H1 (cell line): ENCODE results near the gene GRSF1. TPM values are rescaled to one million over a fixed set of nuclear protein-coding genes. Genes with fewer than 3 reads are reported as not detected.

ENCODE experiments used
- CTCF ChIA-PET: fragments of 300-600 bp; sonication (Branson Sonifier 250); formaldehyde crosslinking; loops from one replicate; lab custom pipeline; 2021; ENCODE audit not compliant: partially characterized antibody; lab: Charles Lee
- POLR2A ChIA-PET: fragments of 300-600 bp; sonication (Branson Sonifier 250); formaldehyde crosslinking; loops from one replicate; lab custom pipeline; 2021; ENCODE audit warnings: inconsistent platforms; ENCODE audit not compliant: partially characterized antibody; lab: Charles Lee
- DNase-seq, 2 experiments: peaks; one replicate each; pipeline versions ENCODE4 v3.0.0 to v3.0.0-alpha.2; 2010 to 2022; ENCODE audit warnings: low spot score in 2 of 2, low read depth in 1 of 2, mixed read lengths in 1 of 2
- FAIRE-seq: peaks from 2 replicates; lab custom pipeline; 2011; peaks lifted over from hg19 to GRCh38; lab: Jason Lieb, UNC
- H2AFZ ChIP-seq: 2 replicates; pipeline ENCODE4 v1.8.1; 2012; ENCODE audit warnings: low read length, inconsistent platforms
- H2AK5ac ChIP-seq: 2 replicates; pipeline ENCODE4 v1.6.1; 2013; ENCODE audit warnings: low read depth, low read length
- H2BK120ac ChIP-seq: replicated peaks from 2 replicates; pipeline ENCODE3; 2013; ENCODE audit warnings: low read depth, low read length, inconsistent platforms
- H2BK12ac ChIP-seq: 2 replicates; pipeline ENCODE4 v1.6.1; 2013; ENCODE audit warnings: low read depth, low read length
- H2BK15ac ChIP-seq: 2 replicates; pipeline ENCODE4 v1.6.1; 2013; ENCODE audit warnings: low read length
- H2BK20ac ChIP-seq: 2 replicates; pipeline ENCODE4 v1.6.1; 2013; ENCODE audit warnings: low read length
- H2BK5ac ChIP-seq: 2 replicates; pipeline ENCODE4 v1.6.1; 2013; ENCODE audit warnings: low read depth, low read length
- H3K14ac ChIP-seq: 2 replicates; pipeline ENCODE4 v1.6.1; 2013; ENCODE audit warnings: inconsistent platforms; ENCODE audit not compliant: insufficient read length
- H3K18ac ChIP-seq: 2 replicates; pipeline ENCODE4 v1.6.1; 2013; ENCODE audit warnings: low read length; ENCODE audit errors: extremely low read depth
- H3K23ac ChIP-seq: 2 replicates; pipeline ENCODE4 v1.6.1; 2013; ENCODE audit warnings: inconsistent platforms; ENCODE audit not compliant: insufficient read length
- H3K23me2 ChIP-seq: 2 replicates; pipeline ENCODE4 v1.6.1; 2013; ENCODE audit warnings: low read depth, low read length
- H3K27ac ChIP-seq: 2 replicates; pipeline ENCODE4 v1.6.1; 2011; ENCODE audit warnings: low read depth, low read length, inconsistent platforms
- H3K27me3 ChIP-seq, 4 experiments: replicated peaks in 1 of 4; 1 replicate in 1 of 4; 2 replicates in 3 of 4; pipeline versions ENCODE4 v1.6.1 to v1.8.1; 2011 to 2013; ENCODE audit warnings: low read length in 3 of 4, mild to moderate bottlenecking in 3 of 4, inconsistent platforms in 2 of 4, mixed read lengths in 2 of 4, moderate library complexity in 1 of 4; ENCODE audit not compliant: control insufficient read depth in 3 of 4, insufficient read depth in 3 of 4; ENCODE audit errors: extremely low read depth in 1 of 4
- H3K36me3 ChIP-seq, 4 experiments: 2 replicates each; pipeline versions ENCODE4 v1.6.1 to v1.8.1; 2011 to 2013; ENCODE audit warnings: mild to moderate bottlenecking in 4 of 4, low read length in 3 of 4, moderate library complexity in 2 of 4, control low read depth in 1 of 4, inconsistent platforms in 1 of 4; ENCODE audit not compliant: insufficient read depth in 4 of 4, control insufficient read depth in 2 of 4
- H3K4ac ChIP-seq: replicated peaks from 2 replicates; pipeline ENCODE3; 2013; ENCODE audit warnings: low read length, low read depth, mixed read lengths, inconsistent platforms; ENCODE audit not compliant: insufficient read length
- H3K4me1 ChIP-seq, 4 experiments: replicated peaks in 1 of 4; 1 replicate in 1 of 4; 2 replicates in 3 of 4; pipeline versions ENCODE4 v1.6.1 to v1.8.1; 2011 to 2013; ENCODE audit warnings: low read length in 3 of 4, inconsistent platforms in 2 of 4, mixed read lengths in 1 of 4; ENCODE audit not compliant: insufficient read depth in 4 of 4, control insufficient read depth in 3 of 4
- H3K4me2 ChIP-seq, 2 experiments: 2 replicates each; pipeline versions ENCODE4 v1.6.1 to v1.8.1; 2011 to 2013; ENCODE audit warnings: low read depth in 2 of 2, low read length in 2 of 2, control low read depth in 1 of 2, inconsistent platforms in 1 of 2, mild to moderate bottlenecking in 1 of 2; ENCODE audit not compliant: insufficient read depth in 1 of 2
- H3K4me3 ChIP-seq, 4 experiments: fragments of 200-600, 300-600 bp in 1 of 4; sonication (generic), shearing (Covaris generic), sonication (Bioruptor Twin) in 1 of 4; 2 replicates each; pipeline versions ENCODE4 v1.5.1 to v1.8.1; 2011 to 2016; ENCODE audit warnings: low read length in 4 of 4, low read depth in 3 of 4, control low read depth in 2 of 4, inconsistent platforms in 2 of 4, mild to moderate bottlenecking in 2 of 4, mixed read lengths in 1 of 4, moderate library complexity in 1 of 4; ENCODE audit not compliant: insufficient read depth in 2 of 4; ENCODE audit errors: extremely low read depth in 1 of 4
- H3K56ac ChIP-seq: replicated peaks from 2 replicates; pipeline ENCODE3; 2013; ENCODE audit warnings: low read depth, mild to moderate bottlenecking, mixed read lengths, low read length, inconsistent platforms; ENCODE audit not compliant: insufficient read length
- H3K79me1 ChIP-seq: 2 replicates; pipeline ENCODE4 v1.6.1; 2013; ENCODE audit warnings: low read depth, low read length, control low read depth
- H3K79me2 ChIP-seq, 2 experiments: 2 replicates each; pipeline versions ENCODE4 v1.6.1 to v1.8.1; 2012 to 2013; ENCODE audit warnings: low read length in 2 of 2, mild to moderate bottlenecking in 2 of 2, inconsistent platforms in 1 of 2; ENCODE audit not compliant: insufficient read depth in 2 of 2, control insufficient read depth in 1 of 2
- H3K9ac ChIP-seq, 4 experiments: replicated peaks in 1 of 4; 1 replicate in 1 of 4; 2 replicates in 3 of 4; pipeline versions ENCODE4 v1.6.1 to v1.8.1; 2011 to 2013; ENCODE audit warnings: low read depth in 3 of 4, low read length in 3 of 4, control low read depth in 2 of 4, mild to moderate bottlenecking in 2 of 4, moderate library complexity in 2 of 4, inconsistent platforms in 1 of 4; ENCODE audit errors: extremely low read depth in 1 of 4
- H3K9me3 ChIP-seq, 2 experiments: 2 replicates each; pipeline versions ENCODE4 v1.6.1 to v1.8.1; 2012 to 2013; ENCODE audit warnings: mild to moderate bottlenecking in 2 of 2, moderate library complexity in 2 of 2, control low read depth in 1 of 2, inconsistent platforms in 1 of 2, low read depth in 1 of 2, low read length in 1 of 2, mixed read lengths in 1 of 2; ENCODE audit not compliant: insufficient read depth in 2 of 2
- H4K20me1 ChIP-seq, 2 experiments: replicated peaks in 1 of 2; 2 replicates each; pipeline versions ENCODE3 to v1.8.1; 2011 to 2013; ENCODE audit warnings: inconsistent platforms in 2 of 2, low read length in 2 of 2, mild to moderate bottlenecking in 1 of 2; ENCODE audit not compliant: insufficient read depth in 2 of 2, control insufficient read depth in 1 of 2
- H4K5ac ChIP-seq: 2 replicates; pipeline ENCODE4 v1.6.1; 2013; ENCODE audit warnings: low read length, low read depth, mixed read lengths, inconsistent platforms; ENCODE audit not compliant: insufficient read length
- H4K8ac ChIP-seq: 2 replicates; pipeline ENCODE4 v1.8.0; 2013; ENCODE audit warnings: mild to moderate bottlenecking, moderate library complexity, low read length, inconsistent platforms; ENCODE audit not compliant: insufficient read depth; ENCODE audit errors: extremely low read depth
- H4K91ac ChIP-seq: replicated peaks from 2 replicates; pipeline ENCODE3; 2013; ENCODE audit warnings: low read length, mixed read lengths, inconsistent platforms; ENCODE audit not compliant: insufficient read length
- CBX8 ChIP-seq: fragments of 300-800, 300-1000 bp; sonication (generic); IDR thresholded peaks from 2 replicates; pipeline ENCODE4 v1.7.1; 2016; ENCODE audit warnings: low read depth, low read length, borderline replicate concordance
- RBBP5 ChIP-seq: IDR thresholded peaks from 2 replicates; pipeline ENCODE4 v1.7.1; 2012; ENCODE audit warnings: low read depth, mild to moderate bottlenecking, inconsistent platforms, low read length, moderate library complexity, borderline replicate concordance
- WGBS, 2 experiments: shearing (Covaris generic) in 1 of 2; methylation state at CpG; one replicate each; pipeline versions ENCODE4 v1.1.6 to v1.1.7; 2013 to 2015; ENCODE audit warnings: low lambda C conversion rate in 2 of 2, mixed read lengths in 2 of 2, inconsistent platforms in 1 of 2, low coverage in 1 of 2, missing lambda C conversion rate in 1 of 2; ENCODE audit not compliant: insufficient replicate concordance in 2 of 2, insufficient coverage in 1 of 2, insufficient read length in 1 of 2; ENCODE audit errors: extremely low coverage in 1 of 2, missing lambda C conversion rate in 1 of 2; 5-methylcytosine and 5-hydroxymethylcytosine counted together
- polyA plus RNA-seq, 7 experiments: library from polyadenylated mRNA; depleted of rRNA in 3 of 7; stranded (reverse) in 5 of 7; unstranded in 2 of 7; fragments of >200 nt in 5 of 7; fragments of 200-250 nt in 2 of 7; gene quantifications; 1 replicate in 5 of 7; 2 replicates in 1 of 7; 4 replicates in 1 of 7; pipeline versions ENCODE4 v1.2.1 to v1.2.3, GENCODE V29; 2011 to 2013; ENCODE audit warnings: missing spikeins in 2 of 7, mixed read lengths in 2 of 7
- total RNA-seq: library from RNA; stranded (reverse); fragmentation: NEBNext Ultra II Directional; extraction: Animal tissue kit (Norgen Biotek cat#: 25700); gene quantifications from 2 replicates; pipeline ENCODE4 v1.2.1, GENCODE V29; 2021

The GRSF1 gene
- total and polyA plus RNA-seq, 2 of the 8 experiments (the other 6 are each of a cell fraction or from before 2014, with no cell fraction given) = 44.3 to 112 TPM

DNA sequence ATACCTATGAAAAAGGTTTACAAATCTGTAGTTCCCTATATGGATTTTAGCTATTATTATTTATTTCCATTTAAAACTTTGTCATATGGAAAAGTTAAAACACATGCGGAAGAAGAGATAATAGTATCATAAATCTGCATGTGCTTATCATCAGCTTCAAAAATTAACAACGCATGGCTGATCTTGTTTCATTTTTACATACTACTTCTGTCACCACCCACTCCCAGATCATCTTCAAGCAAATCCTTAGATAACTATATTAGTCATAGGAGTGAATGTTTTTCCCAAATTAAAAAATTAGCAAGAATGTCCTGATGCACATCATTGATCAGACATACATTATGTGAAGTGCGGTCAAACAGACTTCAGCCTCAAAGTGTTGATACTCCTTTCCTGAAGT lies 37.9 kb upstream of the GRSF1 start:
- Histone ChIP-seq H2BK120ac (no peak overlapping the region), H3K4me3 (no peak overlapping the region), H3K18ac (no peak overlapping the region), H4K20me1 (no peaks in the 10 kb centered on the region), H2AFZ (no peak overlapping the region), H2AK5ac (no peak overlapping the region), H3K9me3 (no peaks in the 10 kb centered on the region), H3K9ac (no peak overlapping the region), H3K27ac (no peak overlapping the region), H3K4me1 (no peaks in the 10 kb centered on the region), H3K27me3 (no peaks in the 10 kb centered on the region; a peak in 1 of 7 replicates), H4K5ac (no peak overlapping the region), H3K36me3 (no peaks in the 10 kb centered on the region), H3K79me2 (no peaks in the 10 kb centered on the region), H3K14ac (no peak overlapping the region), H2BK20ac (no peak overlapping the region), H2BK15ac (no peak overlapping the region), H3K23me2 (no peaks in the 10 kb centered on the region), H3K23ac (no peak overlapping the region), H3K4ac (no peak overlapping the region), H2BK5ac (no peak overlapping the region), H2BK12ac (no peak overlapping the region), H4K8ac (no peak overlapping the region), H3K4me2 (no peak overlapping the region), H3K79me1 (no peaks in the 10 kb centered on the region), H3K56ac (no peak overlapping the region), H4K91ac (no peak overlapping the region)
- POLR2A ChIA-PET = no interaction called here
- CTCF ChIA-PET = interaction anchor here (1.3 kb wide), 1 partner anchor 39 kb away, joined by 3 read pairs; no protein-coding TSS in a partner anchor
- DNase-seq = no peak
- no peak for TF ChIP-seq CBX8
- TF ChIP-seq RBBP5 = no peak
- FAIRE-seq = no peak
- 96% methylated on average over 3 of the region's 3 CpGs; no CpG with 5 or more reads in 1 of the 2 experiments for WGBS, 2 experiments
